RWPE1 (cell line): ENCODE results near the gene UNC45A.

ENCODE experiments used
- CTCF ChIA-PET: fragments of 350-600 bp; sonication (Branson Sonifier 250); formaldehyde crosslinking; extraction: SDS; loops from one replicate; lab custom pipeline; 2021; lab: Yijun Ruan, JAX
- POLR2A ChIA-PET: fragments of 400-600 bp; formaldehyde crosslinking; extraction: SDS; loops from one replicate; lab custom pipeline; 2020; ENCODE audit warnings: antibody characterized with exemption; ENCODE audit not compliant: low non-redundant PET; lab: Yijun Ruan, JAX
- DNase-seq: peaks from one replicate; pipeline ENCODE4 v3.0.0; 2012; ENCODE audit warnings: low spot score
- H3K27ac ChIP-seq: fragments of 450-650 bp; 2 replicates; pipeline ENCODE4 v1.5.1; 2017
- TF ChIP-seq, protein P1 (sequence below): fragments of 450-650 bp; conservative IDR thresholded peaks from 2 replicates; pipeline ENCODE4 v1.5.1; 2017; ENCODE audit warnings: low read depth, mild to moderate bottlenecking

Gene UNC45A

DNA sequence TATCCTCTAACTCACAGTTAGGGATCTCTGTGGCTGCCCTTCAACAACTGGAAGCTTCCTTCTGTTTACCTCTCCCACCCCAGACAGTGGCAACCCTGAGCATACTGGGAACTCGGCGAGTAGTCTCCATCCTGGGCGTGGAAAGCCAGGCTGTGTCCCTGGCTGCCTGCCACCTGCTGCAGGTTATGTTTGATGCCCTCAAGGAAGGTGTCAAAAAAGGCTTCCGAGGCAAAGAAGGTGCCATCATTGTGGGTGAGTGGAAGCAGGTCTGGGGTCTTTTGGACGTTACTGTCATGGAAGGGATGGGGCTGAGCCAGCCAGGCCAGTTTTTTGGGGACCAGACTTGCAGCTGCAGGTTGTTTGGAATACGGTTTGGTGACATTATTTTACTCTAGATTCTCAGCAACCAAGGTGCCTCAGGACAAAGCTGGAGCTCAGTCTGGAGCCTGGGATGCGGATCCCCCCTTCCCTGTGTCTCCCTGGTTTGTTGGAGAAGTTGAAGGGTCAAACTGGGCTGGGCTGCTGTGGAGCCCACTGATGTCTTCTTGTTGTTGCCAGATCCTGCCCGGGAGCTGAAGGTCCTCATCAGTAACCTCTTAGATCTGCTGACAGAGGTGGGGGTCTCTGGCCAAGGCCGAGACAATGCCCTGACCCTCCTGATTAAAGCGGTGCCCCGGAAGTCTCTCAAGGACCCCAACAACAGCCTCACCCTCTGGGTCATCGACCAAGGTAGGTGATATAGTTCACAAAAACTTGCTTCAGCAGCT is 7.5 kb downstream of the UNC45A start:
- ChIA-PET POLR2A (no interaction called here), CTCF (interaction anchor here (2.5 to 3.2 kb wide), 2 partner anchors 10 to 14 kb away, joined by 8 to 16 read pairs; partner anchors contain the start of gene HDDC3)
- no peak overlapping the region for H3K27ac ChIP-seq
- TF ChIP-seq, protein P1, sequence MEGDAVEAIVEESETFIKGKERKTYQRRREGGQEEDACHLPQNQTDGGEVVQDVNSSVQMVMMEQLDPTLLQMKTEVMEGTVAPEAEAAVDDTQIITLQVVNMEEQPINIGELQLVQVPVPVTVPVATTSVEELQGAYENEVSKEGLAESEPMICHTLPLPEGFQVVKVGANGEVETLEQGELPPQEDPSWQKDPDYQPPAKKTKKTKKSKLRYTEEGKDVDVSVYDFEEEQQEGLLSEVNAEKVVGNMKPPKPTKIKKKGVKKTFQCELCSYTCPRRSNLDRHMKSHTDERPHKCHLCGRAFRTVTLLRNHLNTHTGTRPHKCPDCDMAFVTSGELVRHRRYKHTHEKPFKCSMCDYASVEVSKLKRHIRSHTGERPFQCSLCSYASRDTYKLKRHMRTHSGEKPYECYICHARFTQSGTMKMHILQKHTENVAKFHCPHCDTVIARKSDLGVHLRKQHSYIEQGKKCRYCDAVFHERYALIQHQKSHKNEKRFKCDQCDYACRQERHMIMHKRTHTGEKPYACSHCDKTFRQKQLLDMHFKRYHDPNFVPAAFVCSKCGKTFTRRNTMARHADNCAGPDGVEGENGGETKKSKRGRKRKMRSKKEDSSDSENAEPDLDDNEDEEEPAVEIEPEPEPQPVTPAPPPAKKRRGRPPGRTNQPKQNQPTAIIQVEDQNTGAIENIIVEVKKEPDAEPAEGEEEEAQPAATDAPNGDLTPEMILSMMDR = no peak
- no peak for DNase-seq

DNA sequence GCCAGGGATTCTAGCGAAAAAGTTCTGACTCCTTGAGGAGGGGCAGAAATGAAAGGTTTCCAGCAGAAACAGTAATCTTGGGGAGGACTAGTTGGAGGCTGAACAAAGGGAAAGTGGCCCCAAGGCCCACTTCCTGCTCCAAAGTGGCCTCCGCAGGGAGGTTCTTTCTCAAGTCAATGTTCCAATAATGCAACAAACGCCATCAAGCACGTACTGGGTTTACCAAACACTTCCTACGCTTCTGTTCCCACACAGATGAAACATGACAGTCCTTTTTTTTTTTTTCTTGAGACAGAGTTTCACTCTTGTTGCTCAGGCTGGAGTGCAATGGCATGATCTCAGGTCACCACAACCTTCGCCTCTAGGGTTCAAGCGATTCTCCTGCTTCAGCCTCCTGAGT is 10.0 kb downstream of the UNC45A start:
- ChIA-PET POLR2A (no interaction called here), CTCF (interaction anchor here (3.2 kb wide), 1 partner anchor 12 kb away, joined by 16 read pairs; no protein-coding TSS in a partner anchor)
- TF ChIP-seq, protein P1 = no peak

DNA sequence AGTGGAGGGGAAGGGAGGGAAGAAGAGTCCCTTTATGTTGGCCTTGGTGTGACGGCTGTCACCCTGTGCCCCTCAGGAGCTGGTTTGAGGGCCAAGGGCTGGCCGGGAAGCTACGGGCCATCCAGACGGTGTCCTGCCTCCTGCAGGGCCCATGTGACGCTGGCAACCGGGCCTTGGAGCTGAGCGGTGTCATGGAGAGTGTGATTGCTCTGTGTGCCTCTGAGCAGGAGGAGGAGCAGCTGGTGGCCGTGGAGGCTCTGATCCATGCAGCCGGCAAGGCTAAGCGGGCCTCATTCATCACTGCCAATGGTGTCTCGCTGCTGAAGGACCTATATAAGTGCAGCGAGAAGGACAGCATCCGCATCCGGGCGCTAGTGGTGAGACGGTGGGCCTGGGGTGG is 11.5 kb downstream of the UNC45A start:
- ChIA-PET POLR2A (no interaction called here), CTCF (interaction anchor here (0.6 to 0.8 kb wide), 3 partner anchors 10 to 15 kb away, joined by 3 read pairs; partner anchors contain the start of gene HDDC3)
- no peak overlapping the region for H3K27ac ChIP-seq
- TF ChIP-seq, protein P1 = no peak
- DNase-seq = no peak

More for the DNA sequence above, 10.0 kb downstream of the UNC45A start:
- no peak overlapping the region for H3K27ac ChIP-seq
- DNase-seq = no peak

DNA sequence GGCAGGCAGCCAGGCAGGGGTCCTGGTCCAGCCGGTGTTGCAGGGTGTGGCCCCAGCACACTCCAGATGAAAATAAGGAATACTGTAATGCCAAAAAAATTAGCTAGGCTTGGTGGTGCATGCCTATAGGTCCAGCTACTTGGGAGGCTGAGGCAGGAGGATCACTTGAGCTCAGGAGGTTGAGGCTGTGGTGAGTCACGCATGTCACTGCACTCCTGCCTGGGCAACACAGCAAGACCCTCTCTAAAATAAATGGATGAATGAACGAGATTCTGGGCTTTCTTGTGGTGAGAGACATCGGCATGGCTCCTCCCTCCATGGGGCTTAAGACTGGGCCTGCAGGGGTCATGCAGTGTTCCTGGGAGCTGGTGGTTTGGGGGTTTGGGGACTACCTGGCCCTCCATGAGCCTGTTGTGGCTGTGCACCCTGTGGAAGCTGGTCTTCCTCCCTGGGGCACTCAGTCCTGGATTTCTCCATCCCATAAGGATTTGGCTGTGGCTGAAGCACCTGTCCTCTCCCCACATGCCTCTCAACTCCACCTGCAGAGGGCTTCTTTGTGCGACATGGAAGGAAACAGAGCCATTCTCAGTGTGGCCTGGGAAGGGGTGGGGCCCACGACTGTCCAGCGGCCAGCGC is 12.0 kb downstream of the UNC45A start:
- TF ChIP-seq, protein P1 = no peak
- POLR2A ChIA-PET = no interaction called here

DNA sequence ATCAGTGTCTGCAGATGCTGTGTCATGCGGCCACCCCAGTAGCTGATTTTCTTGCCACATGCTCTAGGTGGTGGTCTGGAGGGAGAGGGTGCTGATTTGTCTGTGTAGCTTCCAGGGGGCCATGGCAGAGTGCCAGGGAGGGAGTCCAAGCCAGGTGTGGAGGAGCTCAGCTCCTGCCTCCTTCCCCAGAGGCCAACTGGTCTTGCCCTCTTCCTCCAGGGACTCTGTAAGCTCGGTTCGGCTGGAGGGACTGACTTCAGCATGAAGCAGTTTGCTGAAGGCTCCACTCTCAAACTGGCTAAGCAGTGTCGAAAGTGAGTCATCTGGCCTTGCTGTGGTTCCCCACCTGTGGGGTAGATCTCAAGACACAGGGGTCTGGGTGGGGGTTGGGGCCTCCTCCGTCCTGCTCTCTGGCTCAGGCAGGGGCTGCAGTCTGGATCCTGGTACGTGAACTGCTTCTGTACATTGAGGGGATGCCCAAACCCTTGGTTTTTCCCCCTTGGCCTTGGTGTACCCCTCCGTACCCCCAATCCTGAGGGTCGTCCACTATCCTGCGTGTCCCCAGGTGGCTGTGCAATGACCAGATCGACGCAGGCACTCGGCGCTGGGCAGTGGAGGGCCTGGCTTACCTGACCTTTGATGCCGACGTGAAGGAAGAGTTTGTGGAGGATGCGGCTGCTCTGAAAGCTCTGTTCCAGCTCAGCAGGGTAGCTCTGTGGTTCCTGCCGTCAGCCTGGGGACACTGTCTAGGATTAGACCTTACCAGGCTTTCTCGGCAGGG is 12.7 kb downstream of the UNC45A start:
- ChIA-PET POLR2A (no interaction called here), CTCF (no interaction called here)
- DNase-seq = no peak
- TF ChIP-seq, protein P1 = no peak
- peak overlapping the region; percentile 66 for H3K27ac ChIP-seq

More for the DNA sequence above, 12.0 kb downstream of the UNC45A start:
- peak overlapping the region; percentile 66; the same call in 1 of the 2 replicates for H3K27ac ChIP-seq
- DNase-seq = no peak
- CTCF ChIA-PET = interaction anchor here (0.6 kb wide), 1 partner anchor 16 kb away, joined by 3 read pairs; no protein-coding TSS in a partner anchor

DNA sequence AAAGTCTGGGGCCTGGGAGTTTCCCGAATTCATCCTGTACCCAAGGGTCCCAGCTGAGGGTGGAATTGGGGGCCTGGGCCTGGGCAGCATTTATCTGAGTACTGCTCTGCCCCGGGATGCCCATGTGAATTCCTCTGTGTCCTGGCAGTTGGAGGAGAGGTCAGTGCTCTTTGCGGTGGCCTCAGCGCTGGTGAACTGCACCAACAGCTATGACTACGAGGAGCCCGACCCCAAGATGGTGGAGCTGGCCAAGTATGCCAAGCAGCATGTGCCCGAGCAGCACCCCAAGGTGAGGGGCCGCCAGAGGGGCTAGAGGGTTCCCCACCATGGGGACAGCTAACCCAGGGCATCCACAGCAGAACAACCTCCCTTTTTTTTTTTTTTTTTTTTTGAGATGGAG is 13.4 kb downstream of the UNC45A start:
- POLR2A ChIA-PET = no interaction called here
- CTCF ChIA-PET = interaction anchor here (0.6 to 1.5 kb wide), 2 partner anchors 16 to 895 kb away, joined by 3 to 9 read pairs; partner anchors contain the start of gene HDDC3
- no peak for DNase-seq
- H3K27ac ChIP-seq = peak overlapping the region; percentile 66
- TF ChIP-seq, protein P1 = no peak
